Measurements from ENCODE around the gene MVK. TPM values are rescaled to one million over a fixed set of nuclear protein-coding genes. Genes with fewer than 3 reads are reported as not detected.

The MVK gene
- total RNA-seq, 1 experiment from 2014 or later, result 19.2 TPM

DNA sequence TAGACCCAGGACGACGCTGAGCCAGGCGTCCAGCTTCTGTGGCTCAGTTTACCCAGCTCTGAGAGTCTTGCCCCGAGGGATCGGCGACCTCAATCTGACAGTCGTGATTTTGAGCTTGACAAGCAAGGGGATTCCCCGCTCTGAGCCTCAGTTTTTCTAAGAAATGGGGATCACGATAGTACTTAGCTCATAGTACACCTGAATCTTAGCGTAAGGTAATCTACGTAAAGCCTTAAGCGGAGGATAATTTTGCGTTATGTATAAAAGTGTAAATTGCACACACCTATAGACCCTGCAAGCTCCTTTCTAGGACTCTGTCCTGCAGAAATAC is 285 bp downstream of the MVK start:
- no peak overlapping the region for H4K8ac ChIP-seq (replicated peaks; ENCODE audit: insufficient read length, low read depth, low read length)
- WGBS (ENCODE audit: extremely low coverage, insufficient read length, low lambda C conversion rate), result no CpG with 5 or more reads among the region's 13 CpGs
- H2AK5ac ChIP-seq (ENCODE audit: insufficient read length, low read length), result no peak overlapping the region
- peaks cover 6% of the 10 kb centered on the region; the same call in 1 of the 2 replicates for H3K4me1 ChIP-seq (ENCODE audit: insufficient read depth, low read length)
- no peaks in the 10 kb centered on the region for H3K27me3 ChIP-seq (ENCODE audit: insufficient read depth, low read length)
- H3K4me2 ChIP-seq (ENCODE audit: insufficient read depth, insufficient read length, low read length), result peak overlapping the region; percentile 87
- no peak overlapping the region for H3K18ac ChIP-seq (ENCODE audit: insufficient read length, low read depth, low read length)
- no peak overlapping the region for H2BK15ac ChIP-seq (ENCODE audit: low read depth, low read length)
- H3K4me3 Mint-ChIP-seq, result peak overlapping the region; percentile 80 to 90
- H3K79me1 ChIP-seq (ENCODE audit: insufficient read depth, low read depth, low read length, poor library complexity, severe bottlenecking), result no peaks in the 10 kb centered on the region
- H2BK5ac ChIP-seq (ENCODE audit: insufficient read length, low read length), result no peak overlapping the region
- peaks cover 7 to 50% (median 37%) of the 10 kb centered on the region in 3 experiments; a peak in 6 of 7 replicates for H3K36me3 Mint-ChIP-seq (ENCODE audit: insufficient read depth in 1 of 3, low read depth in 3 of 3)
- H2BK12ac ChIP-seq (ENCODE audit: insufficient read length, low read depth, low read length), result no peak overlapping the region
- peaks cover 14 to 18% of the 10 kb centered on the region in 2 experiments for H3K4me1 Mint-ChIP-seq
- H3K56ac ChIP-seq (ENCODE audit: insufficient read length, low read depth, low read length), result no peak overlapping the region
- no peak overlapping the region for H4K5ac ChIP-seq (ENCODE audit: insufficient read length, low read depth, low read length)
- no peaks in the 10 kb centered on the region for H4K20me1 ChIP-seq (ENCODE audit: control insufficient read depth, insufficient read depth, insufficient read length)
- H2BK120ac ChIP-seq (ENCODE audit: low read depth, low read length, poor library complexity, severe bottlenecking), result no peak overlapping the region
- H4K91ac ChIP-seq (ENCODE audit: insufficient read length, low read depth, low read length), result no peak overlapping the region
- no peaks in the 10 kb centered on the region for H3K27me3 Mint-ChIP-seq (ENCODE audit: low read depth)
- H3K27ac Mint-ChIP-seq, result peak overlapping the region in 2 of 3 experiments; percentile 40 to 86; a peak in 1 of 7 replicates
- H3K9me3 ChIP-seq (ENCODE audit: control insufficient read depth, low read depth, low read length), result no peaks in the 10 kb centered on the region
- no peaks in the 10 kb centered on the region for H3K23me2 ChIP-seq (ENCODE audit: insufficient read length, low read depth, low read length, poor library complexity, severe bottlenecking)
- no peak overlapping the region for H3K27ac ChIP-seq (ENCODE audit: insufficient read length, low read depth, low read length)
- no peak overlapping the region for H3T11ph ChIP-seq (ENCODE audit: low read length)
- peak overlapping the region; percentile 79 for H3K9ac ChIP-seq (ENCODE audit: extremely low read depth, insufficient read length, low read length)
- H3K4ac ChIP-seq (ENCODE audit: low read depth, low read length), result no peak overlapping the region
- H3K23ac ChIP-seq (ENCODE audit: insufficient read length, low read depth, low read length), result no peak overlapping the region
- H3K79me2 ChIP-seq (ENCODE audit: insufficient read depth, low read length), result no peaks in the 10 kb centered on the region; the same call in 1 of the 2 replicates
- H2BK20ac ChIP-seq (ENCODE audit: low read depth, low read length, poor library complexity, severe bottlenecking), result no peak overlapping the region
- H3K9me3 Mint-ChIP-seq, result no peaks in the 10 kb centered on the region
- TF ChIP-seq CTCF (conservative IDR thresholded peaks at IDR 0.05), result no peak
- no peak overlapping the region for H3K14ac ChIP-seq (ENCODE audit: insufficient read depth, low read length)
- no peak overlapping the region for H2AFZ ChIP-seq (ENCODE audit: low read length)
- no peak for DNase-seq

All from H9 (cell line).